H9 (cell line): ENCODE results near the gene TBL1X. TPM values are rescaled to one million over a fixed set of nuclear protein-coding genes. Genes with fewer than 3 reads are reported as not detected.

ENCODE experiments used
- DNase-seq: peaks from one replicate; pipeline ENCODE4 v3.0.0-alpha.2; 2017
- H2AFZ ChIP-seq: one replicate; pipeline ENCODE4 v1.6.1; 2013; ENCODE audit warnings: mild to moderate bottlenecking, low read length, control low read depth, moderate library complexity
- H2AK5ac ChIP-seq: 2 replicates; pipeline ENCODE4 v1.6.1; 2013; ENCODE audit warnings: low read length, control low read depth, mixed read lengths; ENCODE audit not compliant: insufficient read length
- H2BK120ac ChIP-seq: one replicate; pipeline ENCODE4 v1.6.1; 2013; ENCODE audit warnings: low read depth, mild to moderate bottlenecking, low read length, control low read depth, inconsistent platforms; ENCODE audit not compliant: poor library complexity, severe bottlenecking
- H2BK12ac ChIP-seq: 2 replicates; pipeline ENCODE4 v1.6.1; 2013; ENCODE audit warnings: low read length, control low read depth, mixed read lengths, low read depth; ENCODE audit not compliant: insufficient read length
- H2BK15ac ChIP-seq: 2 replicates; pipeline ENCODE4 v1.6.1; 2013; ENCODE audit warnings: low read depth, low read length, control low read depth
- H2BK20ac ChIP-seq: one replicate; pipeline ENCODE4 v1.6.1; 2013; ENCODE audit warnings: low read depth, mild to moderate bottlenecking, low read length, control low read depth, inconsistent platforms; ENCODE audit not compliant: poor library complexity, severe bottlenecking
- H2BK5ac ChIP-seq: 2 replicates; pipeline ENCODE4 v1.6.1; 2013; ENCODE audit warnings: low read length, control low read depth, mixed read lengths; ENCODE audit not compliant: insufficient read length
- H3K14ac ChIP-seq: 2 replicates; pipeline ENCODE4 v1.6.1; 2013; ENCODE audit warnings: low read length, control low read depth; ENCODE audit not compliant: insufficient read depth
- H3K18ac ChIP-seq: 2 replicates; pipeline ENCODE4 v1.6.1; 2013; ENCODE audit warnings: low read depth, mild to moderate bottlenecking, mixed read lengths, low read length, control low read depth; ENCODE audit not compliant: insufficient read length
- H3K23ac ChIP-seq: 2 replicates; pipeline ENCODE4 v1.6.1; 2013; ENCODE audit warnings: low read length, control low read depth, mixed read lengths, low read depth; ENCODE audit not compliant: insufficient read length
- H3K23me2 ChIP-seq: 2 replicates; pipeline ENCODE4 v1.6.1; 2013; ENCODE audit warnings: low read depth, mild to moderate bottlenecking, mixed read lengths, low read length, control low read depth; ENCODE audit not compliant: insufficient read length, poor library complexity, severe bottlenecking
- H3K27ac ChIP-seq: 2 replicates; pipeline ENCODE4 v1.5.1; 2013; ENCODE audit warnings: low read length, control low read depth, mixed read lengths, low read depth; ENCODE audit not compliant: insufficient read length
- H3K27me3 ChIP-seq: 2 replicates; pipeline ENCODE4 v1.6.1; 2013; ENCODE audit warnings: low read length, control low read depth, inconsistent platforms; ENCODE audit not compliant: insufficient read depth
- H3K4ac ChIP-seq: 2 replicates; pipeline ENCODE4 v1.6.1; 2013; ENCODE audit warnings: low read depth, mild to moderate bottlenecking, control low read depth, inconsistent platforms, low read length, moderate library complexity
- H3K4me1 ChIP-seq: 2 replicates; pipeline ENCODE4 v1.6.1; 2013; ENCODE audit warnings: low read length, control low read depth, inconsistent platforms; ENCODE audit not compliant: insufficient read depth
- H3K4me2 ChIP-seq: 2 replicates; pipeline ENCODE4 v1.6.1; 2013; ENCODE audit warnings: low read length, control low read depth, mixed read lengths; ENCODE audit not compliant: insufficient read length, insufficient read depth
- H3K56ac ChIP-seq: 2 replicates; pipeline ENCODE4 v1.6.1; 2013; ENCODE audit warnings: low read depth, mild to moderate bottlenecking, mixed read lengths, low read length, control low read depth; ENCODE audit not compliant: insufficient read length
- H3K79me1 ChIP-seq: 2 replicates; pipeline ENCODE4 v1.6.1; 2013; ENCODE audit warnings: low read depth, mild to moderate bottlenecking, moderate library complexity, low read length, control low read depth, inconsistent platforms; ENCODE audit not compliant: insufficient read depth, poor library complexity, severe bottlenecking
- H3K79me2 ChIP-seq: 2 replicates; pipeline ENCODE4 v1.6.1; 2013; ENCODE audit warnings: low read length, control low read depth, inconsistent platforms; ENCODE audit not compliant: insufficient read depth
- H3K9ac ChIP-seq: 2 replicates; pipeline ENCODE4 v1.6.1; 2013; ENCODE audit warnings: low read length, control low read depth, mixed read lengths; ENCODE audit not compliant: insufficient read length; ENCODE audit errors: extremely low read depth
- H3K9me3 ChIP-seq: one replicate; pipeline ENCODE4 v1.6.1; 2013; ENCODE audit warnings: low read depth, low read length, inconsistent platforms; ENCODE audit not compliant: control insufficient read depth
- H3T11ph ChIP-seq: one replicate; pipeline ENCODE4 v1.6.1; 2013; ENCODE audit warnings: mild to moderate bottlenecking, low read length, control low read depth, inconsistent platforms
- H4K20me1 ChIP-seq: one replicate; pipeline ENCODE4 v1.6.1; 2013; ENCODE audit not compliant: control insufficient read depth, insufficient read length, insufficient read depth
- H4K5ac ChIP-seq: 2 replicates; pipeline ENCODE4 v1.6.1; 2013; ENCODE audit warnings: low read depth, mild to moderate bottlenecking, mixed read lengths, low read length, control low read depth; ENCODE audit not compliant: insufficient read length
- H4K8ac ChIP-seq: replicated peaks from 2 replicates; pipeline ENCODE4 v1.6.1; 2013; ENCODE audit warnings: low read length, control low read depth, mixed read lengths, low read depth; ENCODE audit not compliant: insufficient read length
- H4K91ac ChIP-seq: 2 replicates; pipeline ENCODE4 v1.6.1; 2013; ENCODE audit warnings: low read depth, mild to moderate bottlenecking, moderate library complexity, mixed read lengths, low read length, control low read depth; ENCODE audit not compliant: insufficient read length
- H3K27ac Mint-ChIP-seq, 3 experiments: 2 replicates in 2 of 3; 3 replicates in 1 of 3; pipeline ENCODE4 v1.8.0; 2020 to 2021; ENCODE audit warnings: mixed read lengths in 3 of 3, mild to moderate bottlenecking in 1 of 3, moderate library complexity in 1 of 3
- H3K27me3 Mint-ChIP-seq: 2 replicates; pipeline ENCODE4 v1.8.0; 2021; ENCODE audit warnings: low read depth, mild to moderate bottlenecking, moderate library complexity, mixed read lengths
- H3K36me3 Mint-ChIP-seq, 3 experiments: 2 replicates in 2 of 3; 3 replicates in 1 of 3; pipeline ENCODE4 v1.8.0; 2020 to 2021; ENCODE audit warnings: low read depth in 3 of 3, mixed read lengths in 3 of 3; ENCODE audit not compliant: insufficient read depth in 1 of 3
- H3K4me1 Mint-ChIP-seq, 2 experiments: 2 replicates each; pipeline ENCODE4 v1.8.0; 2020; ENCODE audit warnings: mixed read lengths in 2 of 2
- H3K4me3 Mint-ChIP-seq, 2 experiments: 2 replicates in 1 of 2; 3 replicates in 1 of 2; pipeline ENCODE4 v1.8.0; 2020 to 2021; ENCODE audit warnings: mild to moderate bottlenecking in 2 of 2, mixed read lengths in 2 of 2, moderate library complexity in 1 of 2
- H3K9me3 Mint-ChIP-seq, 2 experiments: 2 replicates in 1 of 2; 3 replicates in 1 of 2; pipeline ENCODE4 v1.8.0; 2020; ENCODE audit warnings: mild to moderate bottlenecking in 2 of 2, mixed read lengths in 2 of 2, moderate library complexity in 1 of 2
- CTCF ChIP-seq: fragments of 200-600 bp; sonication (generic); conservative IDR thresholded peaks from 3 replicates; pipeline ENCODE4 v1.8.0; 2021; ENCODE audit warnings: antibody characterized with exemption, mild to moderate bottlenecking
- WGBS: extraction: QIAGEN DNeasy Blood & Tissue Kit; methylation state at CpG from one replicate; pipeline ENCODE4 v1.1.7; 2013; ENCODE audit warnings: missing lambda C conversion rate, low lambda C conversion rate, mixed read lengths; ENCODE audit not compliant: insufficient read length; ENCODE audit errors: extremely low coverage; 5-methylcytosine and 5-hydroxymethylcytosine counted together
- total RNA-seq: library from RNA; stranded (reverse); gene quantifications from 2 replicates; pipeline ENCODE4 v1.2.1, GENCODE V29; 2021

Gene TBL1X
- total RNA-seq, 1 experiment from 2014 or later = 24.1 TPM

DNA sequence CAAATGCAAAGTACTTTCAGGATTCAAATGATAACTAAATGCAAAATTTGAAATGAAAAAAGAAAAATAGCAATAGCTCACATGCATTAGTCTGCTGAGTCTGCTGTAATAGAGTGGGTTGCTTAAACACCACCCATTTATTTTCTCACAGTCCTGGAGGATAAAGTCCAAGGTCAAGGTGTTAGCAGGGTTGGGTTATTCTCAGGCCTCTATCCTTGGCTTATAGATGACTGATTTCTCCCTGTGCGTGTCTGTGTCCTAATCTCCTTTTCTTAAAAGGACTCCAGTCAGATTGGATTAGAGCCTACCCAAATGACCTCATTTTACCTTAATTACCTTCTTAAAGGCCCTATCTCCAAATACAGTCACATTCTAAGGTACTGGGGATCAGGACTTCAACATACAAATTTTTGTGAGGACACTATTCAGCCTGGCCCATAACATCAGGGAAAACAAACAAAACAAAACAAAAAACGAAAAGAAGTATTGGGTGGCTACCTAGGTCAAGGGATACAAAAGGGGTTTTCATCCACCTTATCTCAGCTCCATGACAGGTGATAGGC, 6.3 kb upstream of the TBL1X start:
- H2BK5ac ChIP-seq = no peak overlapping the region
- WGBS = no CpG with 5 or more reads among the region's 2 CpGs

More for the DNA sequence above, 6.3 kb upstream of the TBL1X start:
- H4K91ac ChIP-seq = no peak overlapping the region
- H3K4me2 ChIP-seq = no peak overlapping the region
- no peak overlapping the region for H2BK15ac ChIP-seq
- H3T11ph ChIP-seq = no peak overlapping the region
- H3K36me3 Mint-ChIP-seq = no peaks in the 10 kb centered on the region; a peak in 1 of 7 replicates
- peaks cover 9 to 24% of the 10 kb centered on the region in 2 experiments for H3K4me1 Mint-ChIP-seq
- H3K79me2 ChIP-seq = no peaks in the 10 kb centered on the region
- H3K27me3 Mint-ChIP-seq = peaks cover 2% of the 10 kb centered on the region; the same call in 1 of the 2 replicates
- no peaks in the 10 kb centered on the region for H3K27me3 ChIP-seq
- H3K4me1 ChIP-seq = no peaks in the 10 kb centered on the region; the same call in none of the 2 replicates
- no peaks in the 10 kb centered on the region for H4K20me1 ChIP-seq
- H3K23me2 ChIP-seq = no peaks in the 10 kb centered on the region
- H2AFZ ChIP-seq = no peak overlapping the region
- no peak for DNase-seq
- no peak overlapping the region for H2BK120ac ChIP-seq
- TF ChIP-seq CTCF = no peak
- no peak overlapping the region for H2AK5ac ChIP-seq
- no peak overlapping the region for H3K14ac ChIP-seq
- peaks cover 3 to 46% of the 10 kb centered on the region in 2 experiments; a peak in 3 of 5 replicates for H3K9me3 Mint-ChIP-seq
- H3K23ac ChIP-seq = no peak overlapping the region
- no peak overlapping the region for H3K18ac ChIP-seq
- H4K5ac ChIP-seq = no peak overlapping the region
- H3K27ac Mint-ChIP-seq = no peak overlapping the region
- H3K9ac ChIP-seq = no peak overlapping the region
- H3K4me3 Mint-ChIP-seq = no peak overlapping the region
- no peak overlapping the region for H3K4ac ChIP-seq
- H3K9me3 ChIP-seq = no peaks in the 10 kb centered on the region
- H3K27ac ChIP-seq = no peak overlapping the region
- no peak overlapping the region for H4K8ac ChIP-seq
- no peak overlapping the region for H2BK12ac ChIP-seq
- H3K56ac ChIP-seq = no peak overlapping the region
- H2BK20ac ChIP-seq = no peak overlapping the region
- no peaks in the 10 kb centered on the region for H3K79me1 ChIP-seq
